Lung microvascular endothelial cell (primary cell): ENCODE data around the gene IFNG. TPM values are rescaled to one million over a fixed set of nuclear protein-coding genes. Genes with fewer than 3 reads are reported as not detected.
A peak's percentile ranks its signal among the peaks of the same experiment; 100 is the strongest.
"Not testable (repeated sequence)": the region's sequence is repeated elsewhere in the genome, so short reads cannot be mapped to it uniquely, and the experiment has no call there.

Experiments used
- DNase-seq, 2 donors: peaks; one replicate each; pipeline versions ENCODE4 v3.0.0 to v3.0.0-alpha.2; 2010; ENCODE audit warnings: low read depth in 2 of 2
- total RNA-seq: library from RNA; depleted of rRNA; stranded (reverse); fragments of >200 nt; gene quantifications from 2 replicates; pipeline ENCODE4 v1.2.1, GENCODE V29; 2014

The IFNG gene
- not detected in 2 replicates for total RNA-seq

GRCh38 chr12:68159681-68160304 lies at the start of gene IFNG:
TSS of gene IFNG (minus strand) at chr12:68159740. CDS start at chr12:68159615, 125 bp downstream.
- no peak for DNase-seq

DNA sequence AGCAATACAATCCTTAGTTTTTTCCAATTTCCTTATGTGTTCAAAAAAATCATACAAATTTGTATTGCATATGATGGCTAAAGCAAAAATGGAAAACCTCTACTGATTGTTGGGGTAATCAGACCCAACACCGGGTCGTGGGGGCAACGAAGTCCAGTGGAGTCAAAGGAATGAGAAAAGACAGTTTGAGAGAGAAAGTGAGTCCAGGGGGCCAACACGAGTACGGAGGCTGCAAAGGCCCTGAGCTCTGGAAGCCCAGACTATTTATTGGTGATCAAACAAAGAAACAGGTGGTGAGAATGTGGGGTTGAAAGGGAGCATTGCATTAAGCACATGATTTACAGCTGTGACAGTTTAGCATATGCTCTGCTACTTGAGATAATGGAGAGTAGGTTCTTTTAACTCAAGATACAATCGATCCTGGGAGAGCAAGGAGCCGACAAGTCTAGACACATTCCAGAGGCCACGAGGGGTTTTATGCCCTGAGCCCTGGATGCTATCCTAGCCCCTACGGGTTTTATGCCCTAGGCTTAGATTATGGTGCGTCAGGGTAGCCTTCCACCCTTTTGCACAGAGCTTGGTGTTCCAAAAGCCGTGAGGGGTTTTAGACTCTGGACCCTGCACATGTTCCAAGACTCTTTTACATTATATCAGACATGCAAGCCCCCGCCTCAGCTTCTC lies 49.6 kb upstream of the IFNG start:
- not testable (repeated sequence) for DNase-seq

- DNase-seq: no peak
Measured at GRCh38 chr12:68207276-68207675, 47.7 kb upstream of the IFNG start.

- DNase-seq: peak in 1 of 2 donors; percentile 9
Measured at GRCh38 chr12:68206446-68206845, 46.9 kb upstream of the IFNG start.

DNA sequence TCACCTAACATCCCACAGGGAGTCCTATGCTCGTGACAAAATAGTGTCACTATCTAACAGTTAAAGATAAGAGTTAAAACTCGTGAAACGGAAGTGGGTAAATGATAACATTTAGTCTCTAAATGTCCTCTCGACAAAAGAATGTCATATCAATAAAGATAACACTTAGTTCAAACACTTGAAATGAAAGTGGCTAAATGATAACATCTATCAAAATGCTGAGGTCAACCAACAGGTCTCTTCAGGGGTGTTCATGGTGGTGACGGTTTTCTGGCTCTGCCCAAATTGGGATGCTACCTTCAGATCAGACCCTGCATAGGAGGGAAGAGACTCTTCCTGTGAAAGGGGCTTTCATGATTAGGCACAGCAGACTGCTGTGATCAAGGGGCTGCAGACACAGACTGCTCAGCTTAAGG lies 43.9 kb upstream of the IFNG start:
- no peak for DNase-seq

DNA sequence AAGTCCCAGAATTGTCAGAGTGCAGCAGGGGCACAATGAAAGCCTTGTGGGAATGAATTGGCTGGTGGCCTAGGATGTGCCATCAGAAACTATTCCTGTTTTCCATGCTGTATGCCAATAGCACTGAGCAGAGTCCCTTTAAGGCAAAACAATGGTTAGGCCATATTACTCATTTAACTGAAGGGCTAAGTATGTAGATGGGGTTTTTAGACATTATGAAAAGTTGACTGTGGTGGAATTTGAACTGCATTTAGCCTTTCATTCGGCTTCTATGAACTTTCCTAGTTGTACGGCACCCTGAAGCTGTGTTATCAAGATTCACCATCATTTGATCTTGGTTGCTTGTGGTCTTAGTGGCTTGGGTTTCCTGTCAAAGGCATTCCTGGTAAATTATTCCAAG lies 41.3 kb upstream of the IFNG start:
- no peak for DNase-seq

DNA sequence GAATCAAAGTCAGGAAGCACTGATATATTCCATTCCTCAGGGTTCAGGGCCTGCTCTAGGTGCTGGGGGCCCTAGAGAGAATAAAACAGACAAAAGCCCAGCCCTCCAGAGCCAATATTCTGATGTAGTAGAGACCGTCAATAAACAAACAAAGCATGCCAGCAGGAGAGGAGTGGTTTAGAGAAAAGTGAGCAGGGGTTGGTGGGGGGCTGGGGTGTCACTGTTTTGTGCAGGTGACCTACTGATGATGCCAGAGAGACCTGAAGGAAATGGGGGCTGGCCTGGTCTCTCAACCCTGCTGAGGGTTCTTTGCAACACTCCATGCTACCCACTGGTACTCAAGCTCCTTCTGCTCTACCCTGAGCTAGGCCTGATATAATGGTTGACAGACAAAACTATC lies 39.6 kb upstream of the IFNG start:
- DNase-seq: no peak

DNA sequence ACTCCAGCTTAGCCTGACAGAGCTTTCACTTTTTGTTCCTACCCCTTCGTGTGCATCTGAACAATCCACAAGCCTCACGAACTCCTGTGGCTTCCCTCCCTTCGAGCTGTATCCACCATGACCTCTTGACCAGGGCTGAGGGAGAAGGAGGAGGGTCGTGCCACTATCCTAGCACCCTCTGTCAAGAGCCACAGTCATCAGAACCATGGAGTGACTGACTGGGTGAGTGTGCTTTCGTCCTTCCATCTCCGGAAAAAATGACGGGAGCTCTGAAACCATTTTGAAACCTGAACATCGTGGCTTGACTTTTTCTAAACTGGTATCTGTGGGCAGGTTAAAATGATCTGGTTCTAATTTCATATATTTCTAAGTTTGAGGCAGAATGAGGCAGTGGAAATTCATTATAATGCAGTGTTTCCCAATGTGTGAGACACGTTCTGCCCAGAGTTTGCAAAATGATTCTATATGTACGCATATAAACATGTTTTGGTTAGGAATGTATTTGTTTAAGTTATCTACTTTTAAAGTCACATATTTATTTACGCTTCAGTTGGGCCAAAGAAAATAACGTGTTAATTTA lies 39.1 kb upstream of the IFNG start:
- no peak for DNase-seq

DNA sequence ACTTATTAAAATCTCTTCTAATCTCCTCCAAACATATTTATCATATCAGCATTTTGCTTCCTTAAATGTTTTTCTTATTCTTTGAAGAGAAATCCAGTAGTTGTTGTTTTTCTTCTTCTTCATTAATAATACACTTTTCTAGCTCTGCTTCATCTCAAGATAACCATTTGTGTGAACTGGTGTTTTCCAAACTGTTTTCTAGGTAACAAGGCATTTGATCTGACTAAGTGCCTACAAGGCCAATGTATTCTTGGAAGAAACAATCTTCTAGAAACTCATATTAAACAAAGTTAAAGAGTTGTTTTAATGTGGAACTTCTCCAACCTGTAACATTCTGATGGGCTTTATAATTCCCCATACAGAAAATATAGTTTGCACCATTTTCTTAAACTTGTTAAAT lies 30.8 kb upstream of the IFNG start:
- DNase-seq: no peak

DNA sequence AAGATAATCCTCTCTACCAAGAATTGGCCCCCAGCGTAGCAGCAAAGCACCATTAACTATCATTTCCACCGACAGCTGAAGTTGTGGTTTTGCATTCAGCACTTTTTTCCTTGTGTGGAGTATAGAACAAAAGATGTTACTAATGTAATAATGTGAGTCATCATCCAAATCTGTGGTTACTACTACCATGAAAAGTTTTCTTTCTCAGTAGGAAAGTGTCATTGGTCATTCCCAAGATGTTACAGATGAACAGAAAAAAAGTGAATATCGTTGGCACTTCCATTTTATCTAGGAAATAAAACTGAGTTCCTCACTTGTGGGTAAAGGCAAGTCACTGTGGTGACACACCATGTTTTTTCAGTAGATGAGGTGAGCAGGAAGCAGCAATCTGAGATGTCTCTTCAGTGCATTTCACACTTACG lies 30.3 kb upstream of the IFNG start:
- DNase-seq: peak in 1 of 2 donors; percentile 7

- no peak for DNase-seq
Measured at GRCh38 chr12:68185598-68185997, 26.1 kb upstream of the IFNG start.

DNA sequence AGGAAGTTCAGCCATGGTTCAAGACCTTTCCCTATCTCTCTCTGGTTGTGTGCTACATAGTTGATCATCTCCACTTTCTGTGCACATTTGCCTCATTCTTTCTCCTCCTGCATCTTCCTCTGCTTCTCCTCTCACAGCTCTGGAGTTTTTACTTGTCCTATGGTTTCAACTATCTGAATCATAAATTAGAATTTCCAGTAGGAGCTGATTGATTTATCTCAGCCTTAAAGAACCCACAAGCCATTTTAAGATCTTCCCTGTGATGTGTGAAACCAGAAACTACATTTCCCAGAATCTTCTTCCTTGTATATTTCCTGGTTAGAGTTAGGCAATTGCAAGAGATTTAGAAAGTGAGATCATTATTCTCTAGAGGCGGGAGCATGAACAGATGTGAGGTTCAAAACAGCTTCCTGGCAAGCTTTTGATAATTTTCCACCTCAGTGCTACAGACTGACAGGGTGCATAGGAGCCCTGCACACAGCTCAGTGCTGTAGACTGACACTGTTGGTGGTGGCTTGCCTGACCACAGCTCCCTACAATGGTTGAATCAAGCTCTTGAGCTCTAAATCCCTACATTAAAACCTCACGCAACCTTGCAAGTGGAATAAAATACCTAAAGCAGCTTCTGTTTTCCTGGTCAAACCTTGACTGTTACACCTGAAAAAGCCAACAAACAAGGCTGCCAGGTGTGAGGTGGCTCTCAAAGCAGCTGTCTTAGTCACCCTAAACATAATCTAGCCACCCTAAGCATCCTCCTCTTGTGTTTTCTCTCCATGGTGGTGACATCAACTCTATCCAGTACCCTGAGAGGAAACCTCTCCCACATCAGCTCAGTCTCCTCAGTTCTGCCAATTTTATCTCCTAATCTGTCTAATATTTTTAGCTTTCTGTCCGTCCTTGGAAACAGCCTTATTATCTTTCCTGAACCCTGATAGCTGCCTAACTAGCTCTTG lies 21.5 kb upstream of the IFNG start:
- no peak for DNase-seq

- no peak for DNase-seq
Measured at GRCh38 chr12:68178774-68179439, 19.4 kb upstream of the IFNG start.

DNA sequence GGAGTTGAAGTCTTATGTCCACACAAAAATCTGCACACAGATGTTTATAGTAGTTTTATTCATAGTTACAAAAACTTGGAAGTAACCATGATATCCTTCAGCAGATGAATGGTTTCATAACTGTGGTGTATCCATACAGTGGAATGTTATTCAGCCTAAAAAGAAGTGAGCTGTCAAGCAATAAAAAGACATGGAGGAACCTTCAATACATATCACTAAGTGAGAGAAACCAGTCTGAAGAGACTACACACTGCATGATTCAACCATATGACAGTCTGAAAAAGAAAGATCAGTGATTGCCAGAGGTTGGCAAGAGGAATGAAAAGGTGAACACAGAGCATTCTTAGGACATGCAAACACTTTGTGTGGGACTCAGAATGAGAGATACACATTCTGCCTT lies 18.6 kb upstream of the IFNG start:
- DNase-seq: no peak

GRCh38 chr12:68177562-68177961 lies 18.0 kb upstream of the IFNG start:
- DNase-seq: no peak

GRCh38 chr12:68176257-68176656 lies 16.7 kb upstream of the IFNG start:
- DNase-seq: no peak

DNA sequence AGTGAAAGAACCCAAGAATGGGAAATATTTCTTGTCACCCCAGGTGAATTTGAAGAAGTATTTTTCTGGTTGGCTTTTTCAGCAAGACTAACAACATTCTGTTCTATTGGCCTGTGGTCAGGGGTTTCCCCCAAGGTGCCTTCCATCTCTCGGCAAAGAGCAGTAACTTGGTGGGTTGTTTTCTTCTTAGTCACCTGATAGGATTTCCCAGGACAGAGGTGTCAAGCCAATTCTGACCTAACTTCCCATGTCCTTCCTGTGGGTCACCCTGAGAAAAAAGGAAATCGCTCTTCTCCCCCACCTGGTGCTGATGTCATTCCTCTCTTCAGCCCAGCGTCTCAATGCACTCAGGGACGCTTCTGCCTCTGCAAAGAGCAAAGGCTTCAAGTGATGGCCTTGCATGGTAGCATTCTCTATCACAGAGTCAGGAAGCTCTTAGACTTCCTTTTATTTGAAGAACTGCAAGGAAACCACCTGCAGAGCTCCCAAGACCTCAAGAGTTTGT lies 16.1 kb upstream of the IFNG start:
- DNase-seq: peak in 1 of 2 donors; percentile 6

GRCh38 chr12:68174761-68175160 lies 15.2 kb upstream of the IFNG start:
- DNase-seq: not testable (repeated sequence)

DNA sequence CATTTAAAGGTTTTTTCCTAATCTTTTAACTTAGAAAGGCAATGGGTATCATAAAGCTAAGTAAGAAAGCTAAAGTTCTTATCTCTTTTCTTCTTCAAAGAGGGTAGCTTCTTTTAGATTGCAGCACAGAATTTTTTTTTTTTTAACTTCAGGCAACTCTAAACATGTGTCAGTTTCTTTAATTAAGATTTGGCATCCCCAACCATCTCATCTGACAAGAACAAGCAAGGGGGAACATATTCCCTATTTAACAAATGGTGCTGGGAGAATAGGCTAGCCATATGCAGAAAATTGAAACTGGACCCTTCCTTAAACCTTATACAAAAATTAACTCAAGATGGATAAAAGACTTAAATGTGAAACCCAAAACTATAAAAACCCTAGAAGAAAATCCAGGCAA lies 14.3 kb upstream of the IFNG start:
- DNase-seq: no peak

GRCh38 chr12:68170726-68171125 lies 11.2 kb upstream of the IFNG start:
- DNase-seq: no peak
